BE2C (cell line): ENCODE measurements around the gene ZNF385B.

Experiments
- DNase-seq: peaks from one replicate; pipeline ENCODE4 v3.0.0-alpha.2; 2020
- H3K27me3 ChIP-seq: fragments of 250-450 bp; sonication (Bioruptor Pico); 2 replicates; pipeline ENCODE4 v1.5.1; 2020; ENCODE audit warnings: mild to moderate bottlenecking
- H3K36me3 ChIP-seq: fragments of 250-450 bp; sonication (Bioruptor Pico); 2 replicates; pipeline ENCODE4 v1.5.1; 2020; ENCODE audit warnings: mild to moderate bottlenecking
- H3K4me1 ChIP-seq: fragments of 250-450 bp; sonication (Bioruptor Pico); 2 replicates; pipeline ENCODE4 v1.5.1; 2020
- H3K4me3 ChIP-seq: 2 replicates; pipeline ENCODE4 v1.5.1; 2011; ENCODE audit warnings: low read depth, low read length
- H3K9me3 ChIP-seq: fragments of 250-450 bp; sonication (Bioruptor Pico); 2 replicates; pipeline ENCODE4 v1.5.1; 2020
- CTCF ChIP-seq: IDR thresholded peaks from 2 replicates; pipeline ENCODE4 v1.5.1; 2012; ENCODE audit warnings: mild to moderate bottlenecking, low read depth, low read length

The ZNF385B gene

GRCh38 chr2:179691235-179691634 lies 170.2 kb downstream of the ZNF385B start:
- H3K4me1 ChIP-seq, result no peaks in the 10 kb centered on the region
- no peak overlapping the region for H3K4me3 ChIP-seq
- TF ChIP-seq CTCF, result no peak
- no peaks in the 10 kb centered on the region for H3K9me3 ChIP-seq
- no peak for DNase-seq
- no peaks in the 10 kb centered on the region for H3K36me3 ChIP-seq
- H3K27me3 ChIP-seq, result no peaks in the 10 kb centered on the region

- H3K36me3 ChIP-seq, result no peaks in the 10 kb centered on the region
- H3K9me3 ChIP-seq, result no peaks in the 10 kb centered on the region
- DNase-seq, result no peak
- H3K4me3 ChIP-seq, result no peak overlapping the region
- no peaks in the 10 kb centered on the region for H3K27me3 ChIP-seq
- no peaks in the 10 kb centered on the region for H3K4me1 ChIP-seq
- TF ChIP-seq CTCF, result no peak
These were observed 174.6 kb downstream of the ZNF385B start for GRCh38 chr2:179686718-179687342.

GRCh38 chr2:179686069-179686468 lies 175.3 kb downstream of the ZNF385B start:
- Histone ChIP-seq H3K27me3 (no peaks in the 10 kb centered on the region), H3K9me3 (no peaks in the 10 kb centered on the region), H3K4me1 (no peaks in the 10 kb centered on the region), H3K4me3 (no peak overlapping the region), H3K36me3 (no peaks in the 10 kb centered on the region)
- TF ChIP-seq CTCF, result no peak
- DNase-seq, result no peak

- Histone ChIP-seq H3K27me3 (no peaks in the 10 kb centered on the region), H3K4me3 (no peak overlapping the region), H3K36me3 (no peaks in the 10 kb centered on the region), H3K4me1 (no peaks in the 10 kb centered on the region), H3K9me3 (no peaks in the 10 kb centered on the region)
- DNase-seq, result no peak
- no peak for TF ChIP-seq CTCF
These were observed 176.3 kb downstream of the ZNF385B start for GRCh38 chr2:179685146-179685545.

GRCh38 chr2:179682756-179683155 lies 178.7 kb downstream of the ZNF385B start:
- Histone ChIP-seq H3K9me3 (no peaks in the 10 kb centered on the region), H3K36me3 (no peaks in the 10 kb centered on the region), H3K27me3 (no peaks in the 10 kb centered on the region), H3K4me1 (no peaks in the 10 kb centered on the region), H3K4me3 (no peak overlapping the region)
- no peak for DNase-seq
- no peak for TF ChIP-seq CTCF

- Histone ChIP-seq H3K4me1 (no peaks in the 10 kb centered on the region), H3K36me3 (no peaks in the 10 kb centered on the region)
These were observed 183.5 kb downstream of the ZNF385B start for GRCh38 chr2:179677746-179678505.

More at GRCh38 chr2:179677746-179678505, 183.5 kb downstream of the ZNF385B start:
- H3K27me3 ChIP-seq, result no peaks in the 10 kb centered on the region
- no peak overlapping the region for H3K4me3 ChIP-seq
- no peak for TF ChIP-seq CTCF
- no peaks in the 10 kb centered on the region for H3K9me3 ChIP-seq
- DNase-seq, result no peak
